ENCODE measurements around the gene P2RY2. TPM values are rescaled to one million over a fixed set of nuclear protein-coding genes. Genes with fewer than 3 reads are reported as not detected.

Gene P2RY2
- total and polyA plus RNA-seq, 9 of the 15 experiments (the other 6 are each of a cell fraction or from before 2014, with no cell fraction given), result not detected

GRCh38 chr11:73225001-73225686 is 7.1 kb downstream of the P2RY2 start (continued):
- TF ChIP-seq ETS2 (tag; IDR thresholded peaks at IDR 0.05; ENCODE audit: borderline replicate concordance, poor library complexity, severe bottlenecking), result no peak
- TF ChIP-seq PTBP1 (IDR thresholded peaks at IDR 0.05; ENCODE audit: low read depth, low read length), result no peak

- in situ Hi-C loops (cut with MboI), result no loop called here
- Histone ChIP-seq H3K27ac (ENCODE audit: extremely low read depth, low read depth, low read length) (no peak overlapping the region), H3K4me2 (ENCODE audit: insufficient read depth, low read length) (no peak overlapping the region), H4K20me1 (replicated peaks; ENCODE audit: control insufficient read depth, insufficient read depth, low read length) (peaks cover 4% of the 10 kb centered on the region; the same call in 1 of the 2 replicates), H3K9me1 (ENCODE audit: control insufficient read depth, insufficient read depth, low read length) (peaks cover 5% of the 10 kb centered on the region), H3K27me3 (ENCODE audit: control insufficient read depth in 2 of 2, insufficient read depth in 2 of 2, low read length in 2 of 2) (peaks cover 2 to 53% of the 10 kb centered on the region in 2 experiments; a peak in 4 of 5 replicates), H3K36me3 (ENCODE audit: control insufficient read depth, insufficient read depth, low read length) (no peaks in the 10 kb centered on the region), H3K79me2 (ENCODE audit: control insufficient read depth, insufficient read depth, low read length) (no peaks in the 10 kb centered on the region), H3K9ac (ENCODE audit: insufficient read depth in 1 of 2, low read depth in 2 of 2, low read length in 2 of 2) (no peak overlapping the region), H3K9me3 (replicated peaks; ENCODE audit: control insufficient read depth, insufficient read depth, low read depth, low read length) (no peaks in the 10 kb centered on the region), H3K4me1 (replicated peaks in 1 of 2; ENCODE audit: control insufficient read depth in 2 of 2, insufficient read depth in 2 of 2, low read length in 2 of 2) (no peaks in the 10 kb centered on the region; a peak in 1 of 5 replicates), H2AFZ (ENCODE audit: low read depth, low read length) (no peak overlapping the region), H3K4me3 (no peak overlapping the region)
- BruUV-seq (replicated peaks), result no TSS peak
- ChIA-PET POLR2A (interaction anchor here (0.5 to 0.8 kb wide), 2 partner anchors 11 to 64 kb away, joined by 3 to 4 read pairs; no protein-coding TSS in a partner anchor), CTCF (ENCODE audit: low intra/inter-chr PET ratio) (no interaction called here)
- no peak for ATAC-seq
- no peak for FAIRE-seq
- no peak for DNase-seq (ENCODE audit: extremely low read depth in 1 of 4, low spot score in 3 of 4)
- intact Hi-C loops (cut with micrococcal nuclease), result no loop called here
- TF ChIP-seq NFRKB (IDR thresholded peaks at IDR 0.05; ENCODE audit: low read depth) (no peak), SIN3B (IDR thresholded peaks at IDR 0.05; ENCODE audit: low read depth) (no peak), HOMEZ (CRISPR knock-in tag; IDR thresholded peaks at IDR 0.05) (no peak), KLF6 (CRISPR knock-in tag; IDR thresholded peaks at IDR 0.05; ENCODE audit: borderline replicate concordance) (no peak), HMG20B (CRISPR knock-in tag; IDR thresholded peaks at IDR 0.05) (no peak), LARP7 (IDR thresholded peaks at IDR 0.05) (no peak), ZNF134 (CRISPR knock-in tag; conservative IDR thresholded peaks at IDR 0.05) (no peak), DACH1 (IDR thresholded peaks at IDR 0.05; ENCODE audit: partially characterized antibody) (no peak), GTF2B (IDR thresholded peaks at IDR 0.05; ENCODE audit: extremely low read depth, insufficient read length) (no peak), ZNF253 (CRISPR knock-in tag; conservative IDR thresholded peaks at IDR 0.05) (no peak), PTRF (tag; IDR thresholded peaks at IDR 0.05) (no peak), ZNF76 (CRISPR knock-in tag; IDR thresholded peaks at IDR 0.05; ENCODE audit: borderline replicate concordance) (no peak), BCOR (IDR thresholded peaks at IDR 0.05) (no peak)
- WGBS (ENCODE audit: insufficient coverage, low coverage, missing lambda C conversion rate), result 8% methylated on average over 7 of the region's 7 CpGs
These were observed 7.8 kb downstream of the P2RY2 start for GRCh38 chr11:73225851-73226250.

Measured in K562 (cell line).